WTC11 (cell line): ENCODE measurements around the gene NR1H2. TPM values are rescaled to one million over a fixed set of nuclear protein-coding genes. Genes with fewer than 3 reads are reported as not detected.

Experiments
- ATAC-seq: fragments of 200-7000 bp; cut with Tn5 transposase; 2 replicates; pipeline ENCODE4 v1.10.0; 2021; ENCODE audit warnings: mild to moderate bottlenecking, moderate library complexity
- CTCF ChIA-PET: fragments of 300-600 bp; sonication (Branson Sonifier 250); formaldehyde crosslinking; loops from one replicate; lab custom pipeline; 2021; ENCODE audit warnings: antibody characterized with exemption; lab: Charles Lee
- POLR2A ChIA-PET: fragments of 350-600 bp; sonication (Branson Sonifier 250); formaldehyde crosslinking; loops from one replicate; lab custom pipeline; 2021; ENCODE audit warnings: antibody characterized with exemption; lab: Charles Lee
- DNase-seq: peaks from one replicate; pipeline ENCODE4 v3.0.0; 2021; ENCODE audit warnings: low spot score
- H3K27ac Mint-ChIP-seq: 2 replicates; pipeline ENCODE4 v1.8.0; 2021; ENCODE audit warnings: mixed read lengths
- H3K27me3 Mint-ChIP-seq: 2 replicates; pipeline ENCODE4 v1.8.0; 2021; ENCODE audit warnings: low read depth, mild to moderate bottlenecking, moderate library complexity, mixed read lengths
- H3K36me3 Mint-ChIP-seq: 2 replicates; pipeline ENCODE4 v1.8.0; 2021; ENCODE audit warnings: mixed read lengths
- H3K4me1 Mint-ChIP-seq: 2 replicates; pipeline ENCODE4 v1.8.0; 2022; ENCODE audit warnings: mixed read lengths
- H3K4me3 Mint-ChIP-seq: 2 replicates; pipeline ENCODE4 v1.8.0; 2021; ENCODE audit warnings: mild to moderate bottlenecking, moderate library complexity, mixed read lengths
- H3K9me3 Mint-ChIP-seq: 2 replicates; pipeline ENCODE4 v1.8.0; 2021; ENCODE audit warnings: mixed read lengths
- CREM ChIP-seq: sonication (generic); formaldehyde crosslinking; IDR thresholded peaks from 2 replicates; pipeline ENCODE4 v1.8.1; 2022; ENCODE audit warnings: mild to moderate bottlenecking, missing genetic modification reagents, moderate library complexity
- NFYB ChIP-seq: sonication (generic); formaldehyde crosslinking; conservative IDR thresholded peaks from 2 replicates; pipeline ENCODE4 v1.8.0; 2022; ENCODE audit warnings: low read depth, missing genetic modification reagents
- ZNF396 ChIP-seq: fragments of 250-450 bp; sonication (Bioruptor Pico); IDR thresholded peaks from 2 replicates; pipeline ENCODE4 v1.8.0; 2021; ENCODE audit warnings: mild to moderate bottlenecking, moderate library complexity, borderline replicate concordance
- ZNF423 ChIP-seq: fragments of 250-450 bp; sonication (Bioruptor Pico); IDR thresholded peaks from 2 replicates; pipeline ENCODE4 v2.1.2; 2022; ENCODE audit warnings: mild to moderate bottlenecking, moderate library complexity
- total RNA-seq: library from RNA; stranded (reverse); gene quantifications from 3 replicates; pipeline ENCODE4 v1.2.3, GENCODE V29; 2021
- TF ChIP-seq, protein P1 (sequence below): fragments of 250-450 bp; sonication (Bioruptor Pico); IDR thresholded peaks from 2 replicates; pipeline ENCODE4 v1.8.0; 2021; ENCODE audit warnings: mild to moderate bottlenecking
- TF ChIP-seq, protein P2 (sequence below): sonication (generic); formaldehyde crosslinking; IDR thresholded peaks from 2 replicates; pipeline ENCODE4 v1.8.0; 2022; ENCODE audit warnings: mild to moderate bottlenecking, missing genetic modification reagents
- TF ChIP-seq, protein P3 (sequence below): sonication (generic); formaldehyde crosslinking; IDR thresholded peaks from 2 replicates; pipeline ENCODE4 v1.8.1; 2023; ENCODE audit warnings: mild to moderate bottlenecking, missing genetic modification reagents, moderate library complexity
- TF ChIP-seq, protein P4 (sequence below): sonication (generic); formaldehyde crosslinking; IDR thresholded peaks from 2 replicates; pipeline ENCODE4 v1.8.0; 2022; ENCODE audit warnings: mild to moderate bottlenecking, missing genetic modification reagents
- TF ChIP-seq, protein P5 (sequence below): sonication (generic); formaldehyde crosslinking; IDR thresholded peaks from 2 replicates; pipeline ENCODE4 v1.8.1; 2022; ENCODE audit warnings: missing genetic modification reagents, borderline replicate concordance

The NR1H2 gene
- total RNA-seq, 1 experiment from 2014 or later, result 45.8 TPM

DNA sequence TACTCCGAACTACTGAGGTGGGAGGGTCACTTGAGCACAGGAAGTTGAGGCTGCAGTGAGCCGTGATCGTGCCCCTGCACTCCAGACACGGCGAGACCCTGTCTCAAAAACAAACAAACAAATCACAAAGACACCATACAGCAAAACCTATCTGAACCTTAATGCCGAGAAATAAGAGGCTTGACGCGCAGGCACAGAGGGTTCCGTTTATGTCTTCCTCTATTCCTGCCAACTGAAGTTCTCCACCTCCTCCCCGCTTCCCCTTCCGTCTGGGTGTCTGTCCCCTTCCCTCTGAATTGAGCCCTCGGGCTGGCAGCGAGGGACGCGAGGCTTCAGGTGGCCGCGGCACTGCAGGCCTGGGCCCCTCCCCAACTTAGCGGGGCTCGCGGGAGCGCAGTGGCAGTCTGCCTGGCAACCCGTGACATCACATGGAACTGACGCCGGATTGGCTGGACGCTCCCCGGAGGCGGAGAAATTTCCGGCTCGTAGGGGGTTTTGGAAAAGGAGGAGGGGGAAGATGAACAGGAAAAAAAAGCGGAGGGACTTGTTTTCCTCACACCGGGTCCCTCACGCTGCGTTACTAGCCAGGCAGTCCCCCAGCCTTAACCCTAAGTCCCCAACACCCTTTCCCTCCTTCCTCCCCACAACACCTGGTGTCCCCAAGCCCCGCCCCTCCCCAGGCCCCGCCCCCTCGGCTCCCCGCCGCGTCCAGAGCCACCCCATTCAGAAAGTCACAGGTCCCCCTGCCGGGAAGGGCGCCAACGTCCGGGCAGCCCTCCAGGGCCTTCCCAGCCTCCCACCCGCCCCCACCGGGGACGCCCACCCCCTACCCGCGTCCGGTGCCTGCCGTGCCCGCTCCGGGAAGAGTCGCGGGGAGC is 55.3 kb downstream of the NR1H2 start:
- ATAC-seq (peak; percentile 87), DNase-seq (peak; percentile 93)
- CTCF ChIA-PET, result interaction anchor here (1.4 to 1.7 kb wide), 2 partner anchors 29 to 106 kb away, joined by 6 to 7 read pairs; no protein-coding TSS in a partner anchor
- Mint-ChIP-seq H3K36me3 (no peaks in the 10 kb centered on the region), H3K4me3 (peak overlapping the region; percentile 78), H3K27me3 (peaks cover 40% of the 10 kb centered on the region), H3K9me3 (no peaks in the 10 kb centered on the region), H3K27ac (peak overlapping the region; percentile 72; the same call in 1 of the 2 replicates), H3K4me1 (peaks cover 31% of the 10 kb centered on the region)
- TF ChIP-seq, protein P1, sequence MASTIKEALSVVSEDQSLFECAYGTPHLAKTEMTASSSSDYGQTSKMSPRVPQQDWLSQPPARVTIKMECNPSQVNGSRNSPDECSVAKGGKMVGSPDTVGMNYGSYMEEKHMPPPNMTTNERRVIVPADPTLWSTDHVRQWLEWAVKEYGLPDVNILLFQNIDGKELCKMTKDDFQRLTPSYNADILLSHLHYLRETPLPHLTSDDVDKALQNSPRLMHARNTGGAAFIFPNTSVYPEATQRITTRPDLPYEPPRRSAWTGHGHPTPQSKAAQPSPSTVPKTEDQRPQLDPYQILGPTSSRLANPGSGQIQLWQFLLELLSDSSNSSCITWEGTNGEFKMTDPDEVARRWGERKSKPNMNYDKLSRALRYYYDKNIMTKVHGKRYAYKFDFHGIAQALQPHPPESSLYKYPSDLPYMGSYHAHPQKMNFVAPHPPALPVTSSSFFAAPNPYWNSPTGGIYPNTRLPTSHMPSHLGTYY (CRISPR knock-in tag), result no peak
- TF ChIP-seq ZNF396 (no peak), CREM (CRISPR knock-in tag) (peak; percentile 91), NFYB (CRISPR knock-in tag) (peak; percentile 74)
- TF ChIP-seq, protein P2, sequence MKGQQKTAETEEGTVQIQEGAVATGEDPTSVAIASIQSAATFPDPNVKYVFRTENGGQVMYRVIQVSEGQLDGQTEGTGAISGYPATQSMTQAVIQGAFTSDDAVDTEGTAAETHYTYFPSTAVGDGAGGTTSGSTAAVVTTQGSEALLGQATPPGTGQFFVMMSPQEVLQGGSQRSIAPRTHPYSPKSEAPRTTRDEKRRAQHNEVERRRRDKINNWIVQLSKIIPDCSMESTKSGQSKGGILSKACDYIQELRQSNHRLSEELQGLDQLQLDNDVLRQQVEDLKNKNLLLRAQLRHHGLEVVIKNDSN, result 0 out of 2 replicates have a peak, but pooled peaks have one; percentile 9
- TF ChIP-seq, protein P3, sequence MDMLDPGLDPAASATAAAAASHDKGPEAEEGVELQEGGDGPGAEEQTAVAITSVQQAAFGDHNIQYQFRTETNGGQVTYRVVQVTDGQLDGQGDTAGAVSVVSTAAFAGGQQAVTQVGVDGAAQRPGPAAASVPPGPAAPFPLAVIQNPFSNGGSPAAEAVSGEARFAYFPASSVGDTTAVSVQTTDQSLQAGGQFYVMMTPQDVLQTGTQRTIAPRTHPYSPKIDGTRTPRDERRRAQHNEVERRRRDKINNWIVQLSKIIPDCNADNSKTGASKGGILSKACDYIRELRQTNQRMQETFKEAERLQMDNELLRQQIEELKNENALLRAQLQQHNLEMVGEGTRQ (CRISPR knock-in tag), result peak; percentile 53; the same call in 1 of the 2 replicates
- TF ChIP-seq, protein P4, sequence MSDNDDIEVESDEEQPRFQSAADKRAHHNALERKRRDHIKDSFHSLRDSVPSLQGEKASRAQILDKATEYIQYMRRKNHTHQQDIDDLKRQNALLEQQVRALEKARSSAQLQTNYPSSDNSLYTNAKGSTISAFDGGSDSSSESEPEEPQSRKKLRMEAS (CRISPR knock-in tag), result peak; percentile 66; the same call in 1 of the 2 replicates
- POLR2A ChIA-PET, result interaction anchor here (0.6 kb wide), 1 partner anchor 15 kb away, joined by 3 read pairs; no protein-coding TSS in a partner anchor

DNA sequence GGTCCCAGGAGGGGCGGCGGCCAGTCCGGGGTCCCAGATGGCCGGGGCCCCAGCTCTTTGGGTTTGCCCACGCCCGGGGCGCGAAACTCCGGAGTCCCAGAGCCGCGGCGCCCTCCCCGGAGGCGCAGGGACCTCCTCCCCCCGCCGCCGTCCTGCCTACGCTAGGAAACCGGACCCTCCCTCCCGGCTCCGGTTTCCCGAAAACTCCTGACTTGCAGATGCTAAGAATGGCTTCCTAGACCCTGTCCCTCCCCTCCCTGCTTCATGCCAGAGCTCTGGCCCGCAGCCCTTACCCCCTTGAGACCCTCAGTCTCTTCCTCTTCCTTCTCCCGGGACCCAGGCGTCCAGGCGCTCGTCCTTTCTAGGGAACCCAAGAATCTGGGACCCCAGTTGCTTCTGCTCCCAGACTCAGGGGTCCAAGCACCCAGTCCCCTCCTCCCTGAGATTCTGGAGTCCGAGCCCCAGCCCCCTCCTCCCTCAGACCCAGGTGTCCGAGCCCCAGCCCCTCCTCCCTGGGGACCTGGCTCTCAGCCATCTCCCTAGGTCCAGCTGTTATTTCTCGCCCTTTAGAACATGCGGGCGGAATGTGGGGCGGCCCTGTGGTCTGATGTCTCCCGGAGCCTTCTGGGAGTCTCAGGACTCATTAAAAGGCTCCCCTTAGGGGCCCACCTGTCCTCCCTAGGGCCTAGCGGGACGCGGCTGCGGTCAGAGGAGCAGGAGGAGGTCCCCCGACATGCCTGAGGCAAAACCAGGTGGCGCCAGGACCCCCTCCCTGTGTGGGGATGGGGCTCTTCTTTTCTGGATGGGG is 56.2 kb downstream of the NR1H2 start, which contains the start of gene MYBPC2:
Gene MYBPC2, plus strand, starts transcription at position 672 of the 808 bp plus-strand sequence. Its CDS starts 62 bp downstream, at position 734.
- H3K27me3 Mint-ChIP-seq, result peaks cover 40% of the 10 kb centered on the region
- peak; percentile 64; the same call in 1 of the 2 replicates for TF ChIP-seq ZNF423 (CRISPR knock-in tag)
- TF ChIP-seq, protein P5, sequence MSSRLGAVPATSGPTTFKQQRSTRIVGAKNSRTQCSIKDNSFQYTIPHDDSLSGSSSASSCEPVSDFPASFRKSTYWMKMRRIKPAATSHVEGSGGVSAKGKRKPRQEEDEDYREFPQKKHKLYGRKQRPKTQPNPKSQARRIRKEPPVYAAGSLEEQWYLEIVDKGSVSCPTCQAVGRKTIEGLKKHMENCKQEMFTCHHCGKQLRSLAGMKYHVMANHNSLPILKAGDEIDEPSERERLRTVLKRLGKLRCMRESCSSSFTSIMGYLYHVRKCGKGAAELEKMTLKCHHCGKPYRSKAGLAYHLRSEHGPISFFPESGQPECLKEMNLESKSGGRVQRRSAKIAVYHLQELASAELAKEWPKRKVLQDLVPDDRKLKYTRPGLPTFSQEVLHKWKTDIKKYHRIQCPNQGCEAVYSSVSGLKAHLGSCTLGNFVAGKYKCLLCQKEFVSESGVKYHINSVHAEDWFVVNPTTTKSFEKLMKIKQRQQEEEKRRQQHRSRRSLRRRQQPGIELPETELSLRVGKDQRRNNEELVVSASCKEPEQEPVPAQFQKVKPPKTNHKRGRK, result no peak
- H3K4me1 Mint-ChIP-seq, result peaks cover 31% of the 10 kb centered on the region
- peak; percentile 19 for ATAC-seq
- peak within 1 kb of the TSS; percentile 72; the same call in 1 of the 2 replicates for H3K27ac Mint-ChIP-seq
- ChIA-PET POLR2A (interaction anchor here (0.6 kb wide), 1 partner anchor 16 kb away, joined by 3 read pairs; no protein-coding TSS in a partner anchor), CTCF (interaction anchor here (1.4 to 1.7 kb wide), 2 partner anchors 29 to 105 kb away, joined by 6 to 7 read pairs; no protein-coding TSS in a partner anchor)
- H3K36me3 Mint-ChIP-seq, result no peaks in the 10 kb centered on the region
- H3K4me3 Mint-ChIP-seq, result peak within 1 kb of the TSS; percentile 78
- H3K9me3 Mint-ChIP-seq, result no peaks in the 10 kb centered on the region
- peak; percentile 53 for DNase-seq

Other genes starting within 250 kb of the NR1H2 start
- gene IZUMO2, start 213.2 kb upstream of the NR1H2 start, total RNA-seq, result 1.0 to 3.5 TPM (median 2.4 TPM) in 3 replicates
- gene MYH14, start 172.8 kb upstream of the NR1H2 start, total RNA-seq, result 25.8 to 33.5 TPM (median 31.2 TPM) in 3 replicates
- gene KCNC3, start 47.1 kb upstream of the NR1H2 start, total RNA-seq, result 8.5 to 10.1 TPM (median 10.0 TPM) in 3 replicates
- 2.4 to 3.1 TPM (median 2.7 TPM) in 3 replicates for gene NAPSA, start 10.8 kb upstream of the NR1H2 start, total RNA-seq
- 163 to 179 TPM (median 178 TPM) in 3 replicates for gene POLD1, start 7.9 kb downstream of the NR1H2 start, total RNA-seq
- gene SPIB, start 42.5 kb downstream of the NR1H2 start, total RNA-seq, result 3.1 to 4.7 TPM (median 3.7 TPM) in 3 replicates
- 2.6 to 5.4 TPM (median 5.0 TPM) in 3 replicates for gene MYBPC2, start 56.4 kb downstream of the NR1H2 start, total RNA-seq
- gene EMC10, start 100.0 kb downstream of the NR1H2 start, total RNA-seq, result 114 to 120 TPM (median 114 TPM) in 3 replicates
- gene GARIN5A, start 100.4 kb downstream of the NR1H2 start, total RNA-seq, result 8.2 to 17.1 TPM (median 15.3 TPM) in 3 replicates
- gene JOSD2, start 134.7 kb downstream of the NR1H2 start, total RNA-seq, result 4.0 to 4.3 TPM (median 4.0 TPM) in 3 replicates
- not detected in 3 replicates for gene ASPDH, start 137.5 kb downstream of the NR1H2 start, total RNA-seq
- 10.0 to 11.0 TPM (median 10.9 TPM) in 3 replicates for gene LRRC4B, start 192.0 kb downstream of the NR1H2 start, total RNA-seq